ENCODE measurements around the gene CCND1. TPM values are rescaled to one million over a fixed set of nuclear protein-coding genes. Genes with fewer than 3 reads are reported as not detected.
A peak's percentile ranks its signal among the peaks of the same experiment; 100 is the strongest.

The CCND1 gene
- total RNA-seq, 1 donor from 2014 or later = 85.0 TPM

GRCh38 chr11:69634069-69634468, 6.9 kb upstream of the CCND1 start:
- Histone ChIP-seq H3K9me3 (ENCODE audit: low read depth) (no peaks in the 10 kb centered on the region), H3K27me3 (peaks cover 28% of the 10 kb centered on the region), H3K4me2 (no peak overlapping the region), H4K20me1 (ENCODE audit: low read depth) (no peaks in the 10 kb centered on the region), H2AFZ (replicated peaks) (no peak overlapping the region), H3K4me3 (no peak overlapping the region), H3K36me3 (no peaks in the 10 kb centered on the region), H3K27ac (no peak overlapping the region), H3K9ac (no peak overlapping the region), H3F3A (ENCODE audit: low read depth) (peaks cover 4% of the 10 kb centered on the region), H3K4me1 (peaks cover 14% of the 10 kb centered on the region), H3K79me2 (ENCODE audit: low read depth) (no peaks in the 10 kb centered on the region)
- H3K27ac Mint-ChIP-seq = peak overlapping the region; percentile 37
- peaks cover 1% of the 10 kb centered on the region for H3K36me3 Mint-ChIP-seq
- peaks cover 9% of the 10 kb centered on the region for H3K27me3 Mint-ChIP-seq (ENCODE audit: insufficient read depth, low read depth)
- H3K4me1 Mint-ChIP-seq = peaks cover 32% of the 10 kb centered on the region
- H3K4me3 Mint-ChIP-seq = no peak overlapping the region
- TF ChIP-seq EZH2phosphoT487 (IDR thresholded peaks at IDR 0.05) = no peak
- TF ChIP-seq EZH2 (IDR thresholded peaks at IDR 0.05) = no peak
- TF ChIP-seq, protein P1, sequence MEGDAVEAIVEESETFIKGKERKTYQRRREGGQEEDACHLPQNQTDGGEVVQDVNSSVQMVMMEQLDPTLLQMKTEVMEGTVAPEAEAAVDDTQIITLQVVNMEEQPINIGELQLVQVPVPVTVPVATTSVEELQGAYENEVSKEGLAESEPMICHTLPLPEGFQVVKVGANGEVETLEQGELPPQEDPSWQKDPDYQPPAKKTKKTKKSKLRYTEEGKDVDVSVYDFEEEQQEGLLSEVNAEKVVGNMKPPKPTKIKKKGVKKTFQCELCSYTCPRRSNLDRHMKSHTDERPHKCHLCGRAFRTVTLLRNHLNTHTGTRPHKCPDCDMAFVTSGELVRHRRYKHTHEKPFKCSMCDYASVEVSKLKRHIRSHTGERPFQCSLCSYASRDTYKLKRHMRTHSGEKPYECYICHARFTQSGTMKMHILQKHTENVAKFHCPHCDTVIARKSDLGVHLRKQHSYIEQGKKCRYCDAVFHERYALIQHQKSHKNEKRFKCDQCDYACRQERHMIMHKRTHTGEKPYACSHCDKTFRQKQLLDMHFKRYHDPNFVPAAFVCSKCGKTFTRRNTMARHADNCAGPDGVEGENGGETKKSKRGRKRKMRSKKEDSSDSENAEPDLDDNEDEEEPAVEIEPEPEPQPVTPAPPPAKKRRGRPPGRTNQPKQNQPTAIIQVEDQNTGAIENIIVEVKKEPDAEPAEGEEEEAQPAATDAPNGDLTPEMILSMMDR (IDR thresholded peaks at IDR 0.05) = no peak
- DNase-seq (ENCODE audit: low spot score) = no peak
- peaks cover 8% of the 10 kb centered on the region for H3K9me3 Mint-ChIP-seq

- Mint-ChIP-seq H3K9me3 (peaks cover 5% of the 10 kb centered on the region), H3K36me3 (peaks cover 1% of the 10 kb centered on the region), H3K27ac (peak overlapping the region; percentile 12), H3K4me3 (no peak overlapping the region), H3K27me3 (ENCODE audit: insufficient read depth, low read depth) (peaks cover 7% of the 10 kb centered on the region), H3K4me1 (peaks cover 32% of the 10 kb centered on the region)
- TF ChIP-seq, protein P1 (IDR thresholded peaks at IDR 0.05) = no peak
- TF ChIP-seq EZH2 (IDR thresholded peaks at IDR 0.05) = no peak
- TF ChIP-seq EZH2phosphoT487 (IDR thresholded peaks at IDR 0.05) = no peak
- H3K4me1 ChIP-seq = peaks cover 14% of the 10 kb centered on the region
- peaks cover 6% of the 10 kb centered on the region for H3F3A ChIP-seq (ENCODE audit: low read depth)
- H2AFZ ChIP-seq (replicated peaks) = no peak overlapping the region
- no peak overlapping the region for H3K4me2 ChIP-seq
- H3K9ac ChIP-seq = no peak overlapping the region
- no peaks in the 10 kb centered on the region for H3K36me3 ChIP-seq
- H3K9me3 ChIP-seq (ENCODE audit: low read depth) = no peaks in the 10 kb centered on the region
- no peaks in the 10 kb centered on the region for H3K79me2 ChIP-seq (ENCODE audit: low read depth)
- no peaks in the 10 kb centered on the region for H4K20me1 ChIP-seq (ENCODE audit: low read depth)
- DNase-seq (ENCODE audit: low spot score) = no peak
- H3K27me3 ChIP-seq = peaks cover 28% of the 10 kb centered on the region
- no peak overlapping the region for H3K4me3 ChIP-seq
- no peak overlapping the region for H3K27ac ChIP-seq
Observed at GRCh38 chr11:69634590-69634989, 6.4 kb upstream of the CCND1 start.

- H4K20me1 ChIP-seq (ENCODE audit: low read depth) = no peaks in the 10 kb centered on the region
- no peak overlapping the region for H3K4me3 ChIP-seq
- H3K4me2 ChIP-seq = no peak overlapping the region
Observed at GRCh38 chr11:69635195-69635594, 5.8 kb upstream of the CCND1 start.

More at GRCh38 chr11:69635195-69635594, 5.8 kb upstream of the CCND1 start:
- Histone ChIP-seq H3K27me3 (peaks cover 28% of the 10 kb centered on the region), H3K36me3 (no peaks in the 10 kb centered on the region), H3K4me1 (peaks cover 19% of the 10 kb centered on the region), H3K9ac (no peak overlapping the region), H2AFZ (replicated peaks) (no peak overlapping the region), H3K79me2 (ENCODE audit: low read depth) (no peaks in the 10 kb centered on the region), H3K9me3 (ENCODE audit: low read depth) (no peaks in the 10 kb centered on the region), H3F3A (ENCODE audit: low read depth) (peaks cover 12% of the 10 kb centered on the region), H3K27ac (no peak overlapping the region)
- Mint-ChIP-seq H3K36me3 (no peaks in the 10 kb centered on the region), H3K9me3 (no peaks in the 10 kb centered on the region), H3K4me3 (no peak overlapping the region), H3K4me1 (peaks cover 32% of the 10 kb centered on the region), H3K27me3 (ENCODE audit: insufficient read depth, low read depth) (peaks cover 3% of the 10 kb centered on the region), H3K27ac (no peak overlapping the region)
- DNase-seq (ENCODE audit: low spot score) = no peak
- TF ChIP-seq EZH2 (IDR thresholded peaks at IDR 0.05) (no peak), EZH2phosphoT487 (IDR thresholded peaks at IDR 0.05) (no peak)
- TF ChIP-seq, protein P1 (IDR thresholded peaks at IDR 0.05) = no peak

Measured in neural progenitor cell (in vitro differentiated cells).